Activated naive CD8-positive, alpha-beta T cell treated with anti-CD3 and anti-CD28 coated beads, Interleukin-2, amount 10 ng/mL, durations not matched to agents 7 days and 5 days (primary cell): Measurements from ENCODE around the gene ATF4. TPM values are rescaled to one million over a fixed set of nuclear protein-coding genes. Genes with fewer than 3 reads are reported as not detected.
A peak's percentile ranks its signal among the peaks of the same experiment; 100 is the strongest.

Experiments
- ATAC-seq: fragments of 150-1000 bp; cut with Tn5 transposase; one replicate; pipeline ENCODE4 v1.10.0; 2021; ENCODE audit warnings: low read depth, moderate library complexity
- POLR2A ChIA-PET: fragments of 350-600 bp; sonication (Branson Sonifier 250); formaldehyde crosslinking; loops from one replicate; lab custom pipeline; 2021; ENCODE audit warnings: antibody characterized with exemption; lab: Charles Lee
- DNase-seq: peaks from one replicate; pipeline ENCODE4 v3.0.0; 2021
- H3K27ac Mint-ChIP-seq: one replicate; pipeline ENCODE4 v1.8.0; 2022; ENCODE audit warnings: mild to moderate bottlenecking, mixed read lengths
- H3K27me3 Mint-ChIP-seq: one replicate; pipeline ENCODE4 v1.8.0; 2022; ENCODE audit warnings: mild to moderate bottlenecking, moderate library complexity, mixed read lengths
- H3K36me3 Mint-ChIP-seq: one replicate; pipeline ENCODE4 v1.8.0; 2021; ENCODE audit warnings: mild to moderate bottlenecking, mixed read lengths
- H3K4me1 Mint-ChIP-seq: one replicate; pipeline ENCODE4 v1.8.0; 2021; ENCODE audit warnings: mixed read lengths
- H3K4me3 Mint-ChIP-seq: one replicate; pipeline ENCODE4 v1.8.0; 2022; ENCODE audit warnings: mild to moderate bottlenecking, moderate library complexity, mixed read lengths
- H3K9me3 Mint-ChIP-seq: one replicate; pipeline ENCODE4 v1.8.0; 2021; ENCODE audit warnings: mixed read lengths
- total RNA-seq, 2 experiments: library from RNA; stranded (reverse); gene quantifications; one replicate each; pipeline ENCODE4 v1.2.3, GENCODE V29; 2021

The ATF4 gene
- total RNA-seq, 2 experiments from 2014 or later, result 413 to 424 TPM

DNA sequence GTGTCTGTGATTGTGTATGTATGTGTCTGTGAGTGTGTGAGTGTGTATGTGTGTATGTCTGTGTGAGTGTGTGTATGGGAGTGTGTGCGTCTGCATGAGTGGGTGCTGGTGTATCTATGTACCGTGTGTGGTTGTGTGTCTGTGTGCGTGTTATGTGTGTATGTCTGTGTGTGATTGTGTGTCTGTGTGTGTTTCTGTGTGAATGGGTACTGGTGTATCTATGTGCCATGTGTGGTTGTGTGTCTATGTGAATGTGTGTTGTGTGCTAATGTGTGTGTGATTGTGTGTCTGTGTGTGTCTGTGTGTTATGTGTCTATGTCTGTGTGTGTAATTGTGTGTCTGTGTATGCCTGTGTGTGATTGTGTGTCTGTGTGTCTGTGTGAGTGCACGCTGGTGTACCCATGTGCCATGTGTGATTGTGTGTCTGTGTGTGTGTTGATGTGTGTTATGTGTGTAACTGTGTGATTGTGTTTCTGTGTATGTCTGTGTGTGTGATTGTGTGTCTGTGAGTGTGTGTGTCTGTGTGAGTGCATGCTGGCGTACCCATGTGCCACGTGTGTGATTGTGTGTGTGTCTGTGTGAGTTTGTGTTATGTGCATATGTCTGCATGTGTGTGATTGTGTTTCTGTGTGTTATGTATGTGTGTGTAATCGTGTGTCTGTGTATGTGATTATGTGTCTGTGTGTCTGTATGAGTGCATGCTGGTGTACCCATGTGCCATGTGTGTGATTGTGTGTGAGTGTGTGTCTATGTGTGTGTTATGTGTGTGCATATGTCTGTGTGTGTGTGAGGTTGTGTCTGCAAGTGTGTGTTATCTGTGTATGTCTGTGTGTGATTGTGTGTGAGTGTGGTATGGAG lies 43.4 kb downstream of the ATF4 start:
- ATAC-seq, result no peak
- H3K4me3 Mint-ChIP-seq, result no peak overlapping the region

DNA sequence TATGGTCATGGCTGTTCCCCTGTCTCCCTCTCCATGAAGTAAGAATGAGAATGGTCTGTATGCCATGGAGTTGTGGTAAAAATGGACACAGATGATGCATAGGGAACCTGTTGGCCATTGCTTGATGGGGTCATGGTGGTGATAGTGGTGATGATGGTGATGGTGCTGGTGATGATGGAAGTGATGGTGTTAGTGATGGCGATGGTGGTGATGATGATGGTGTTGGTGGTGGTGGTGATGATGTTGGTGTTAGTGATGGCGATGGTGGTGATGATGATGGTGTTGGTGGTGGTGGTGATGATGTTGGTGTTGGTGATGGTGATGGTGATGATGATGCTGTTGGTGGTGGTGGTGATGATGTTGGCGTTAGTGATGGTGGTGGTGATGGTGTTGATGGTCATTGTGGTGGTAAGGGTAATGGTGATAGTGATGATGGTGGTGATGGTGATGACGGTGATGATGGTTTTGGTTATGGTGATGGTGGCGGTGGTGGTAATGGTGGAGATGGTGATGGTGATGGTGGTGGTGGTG lies 45.1 kb downstream of the ATF4 start:
- POLR2A ChIA-PET, result no interaction called here

More for the DNA sequence above, 43.4 kb downstream of the ATF4 start:
- Mint-ChIP-seq H3K27me3 (peaks cover 27% of the 10 kb centered on the region), H3K9me3 (peaks cover 9% of the 10 kb centered on the region), H3K36me3 (peaks cover 2% of the 10 kb centered on the region), H3K4me1 (peaks cover 16% of the 10 kb centered on the region), H3K27ac (no peak overlapping the region)
- DNase-seq, result no peak
- POLR2A ChIA-PET, result no interaction called here

DNA sequence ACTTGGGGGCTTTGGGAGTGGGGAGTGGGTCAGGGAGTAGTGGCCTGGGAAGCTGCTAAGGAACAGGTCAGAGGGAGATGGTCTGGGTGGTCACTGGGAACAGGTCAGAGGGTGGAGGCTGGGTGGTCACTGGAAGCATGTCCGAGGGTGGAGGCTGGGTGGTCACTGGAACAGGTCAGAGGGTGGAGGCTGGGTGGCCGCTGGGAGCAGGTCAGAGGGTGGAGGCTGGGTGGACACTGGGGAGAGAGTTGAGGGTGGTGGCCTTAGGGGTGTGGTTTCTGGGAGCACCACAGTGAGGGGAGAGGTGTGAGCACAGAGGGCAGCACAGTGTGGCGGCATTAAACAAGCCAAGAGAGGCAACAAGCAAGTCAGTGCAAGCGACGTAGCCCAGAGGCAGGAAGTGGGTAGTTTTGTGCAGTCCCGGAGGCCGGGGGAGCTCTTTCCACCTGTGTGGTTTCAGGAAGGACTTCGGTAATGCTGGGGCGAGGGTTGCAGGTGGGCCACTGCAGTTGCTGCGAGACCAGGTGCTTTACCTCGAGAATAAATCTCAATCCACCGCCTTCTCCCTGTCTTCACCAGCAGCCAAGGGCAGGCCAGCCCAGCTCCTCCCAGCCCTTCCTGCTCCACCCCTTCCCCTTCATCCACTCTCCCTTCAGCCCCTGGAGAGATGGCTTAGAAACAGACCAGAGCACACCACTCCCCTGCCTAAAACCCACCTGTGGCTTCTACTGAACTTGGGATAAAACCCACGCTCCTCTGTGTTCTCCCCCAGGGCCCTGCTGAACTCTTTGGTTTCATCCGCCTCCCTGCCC lies 47.0 kb downstream of the ATF4 start:
- Mint-ChIP-seq H3K9me3 (peaks cover 9% of the 10 kb centered on the region), H3K27ac (peak overlapping the region; percentile 80), H3K36me3 (peaks cover 2% of the 10 kb centered on the region), H3K4me3 (peak overlapping the region; percentile 55), H3K4me1 (peaks cover 16% of the 10 kb centered on the region), H3K27me3 (peaks cover 2% of the 10 kb centered on the region)
- POLR2A ChIA-PET, result interaction anchor here (1.1 kb wide), 1 partner anchor 8 kb away, joined by 5 read pairs; no protein-coding TSS in a partner anchor
- ATAC-seq (peak; percentile 95), DNase-seq (peak; percentile 63)

More for the DNA sequence above, 45.1 kb downstream of the ATF4 start:
- Mint-ChIP-seq H3K36me3 (peaks cover 2% of the 10 kb centered on the region), H3K27ac (peak overlapping the region; percentile 5), H3K9me3 (peaks cover 9% of the 10 kb centered on the region), H3K27me3 (peaks cover 11% of the 10 kb centered on the region), H3K4me3 (no peak overlapping the region), H3K4me1 (peaks cover 16% of the 10 kb centered on the region)
- DNase-seq (no peak), ATAC-seq (no peak)

DNA sequence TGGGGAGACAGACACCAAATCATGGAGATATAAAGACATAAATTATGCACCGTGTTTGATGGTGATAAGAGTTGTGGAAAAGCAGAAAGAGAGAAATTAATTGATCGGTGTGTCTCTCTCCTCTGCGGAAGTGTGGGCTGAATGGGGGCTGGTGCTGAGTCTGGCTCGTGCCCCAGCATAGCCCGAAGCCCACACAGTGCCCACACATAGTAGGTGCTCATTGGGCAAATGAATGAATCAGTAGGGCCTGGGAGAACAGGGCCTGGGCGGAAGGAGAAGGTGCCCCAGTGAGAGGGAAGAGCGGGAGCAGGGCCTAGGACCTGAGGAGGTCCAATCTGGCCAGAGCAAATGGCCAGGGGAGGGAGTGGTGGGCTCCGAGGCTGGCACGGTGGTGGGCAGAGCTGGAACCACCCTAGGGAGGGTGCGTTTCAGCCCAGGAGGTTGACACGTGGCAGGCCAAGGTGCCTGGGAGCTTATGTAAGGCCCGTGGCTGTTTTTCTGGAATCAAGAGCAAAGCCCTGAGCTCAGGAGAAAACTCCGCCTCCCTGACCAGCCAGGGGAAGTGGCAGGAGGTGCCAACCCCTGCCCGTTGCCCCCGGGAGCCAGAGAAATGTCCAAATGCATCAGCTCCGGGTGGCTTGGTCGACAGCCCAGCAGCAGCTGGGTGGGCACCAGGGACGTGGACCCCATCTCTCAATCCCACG lies 48.1 kb downstream of the ATF4 start:
- DNase-seq (no peak), ATAC-seq (no peak)
- Mint-ChIP-seq H3K36me3 (peaks cover 2% of the 10 kb centered on the region), H3K4me3 (no peak overlapping the region), H3K27me3 (peaks cover 2% of the 10 kb centered on the region), H3K9me3 (peaks cover 9% of the 10 kb centered on the region), H3K4me1 (peaks cover 16% of the 10 kb centered on the region), H3K27ac (no peak overlapping the region)
- POLR2A ChIA-PET, result no interaction called here

DNA sequence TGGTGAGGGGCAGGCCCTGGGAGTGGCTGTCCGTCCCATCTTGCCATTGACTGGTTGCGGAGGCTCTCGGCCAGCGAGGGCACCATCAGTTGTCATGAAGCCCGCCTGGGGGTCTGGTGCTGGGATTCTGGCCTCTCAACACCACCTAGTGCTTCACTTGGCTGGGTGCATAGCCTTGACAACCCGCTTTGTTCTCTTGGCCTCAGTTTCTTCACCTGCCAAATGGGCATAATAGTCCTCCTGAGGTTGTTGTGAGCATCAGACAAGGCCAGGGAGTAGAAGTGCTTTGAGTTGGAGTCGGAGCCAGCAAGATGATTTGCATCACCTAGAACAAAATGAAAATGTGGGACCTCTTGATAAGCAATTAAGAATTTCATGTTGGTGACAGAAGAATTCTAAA lies 48.7 kb downstream of the ATF4 start:
- Mint-ChIP-seq H3K4me3 (no peak overlapping the region), H3K27me3 (peaks cover 2% of the 10 kb centered on the region), H3K9me3 (peaks cover 9% of the 10 kb centered on the region), H3K4me1 (peaks cover 16% of the 10 kb centered on the region), H3K36me3 (peaks cover 2% of the 10 kb centered on the region), H3K27ac (no peak overlapping the region)
- no peak for ATAC-seq
- POLR2A ChIA-PET, result no interaction called here
- no peak for DNase-seq

DNA sequence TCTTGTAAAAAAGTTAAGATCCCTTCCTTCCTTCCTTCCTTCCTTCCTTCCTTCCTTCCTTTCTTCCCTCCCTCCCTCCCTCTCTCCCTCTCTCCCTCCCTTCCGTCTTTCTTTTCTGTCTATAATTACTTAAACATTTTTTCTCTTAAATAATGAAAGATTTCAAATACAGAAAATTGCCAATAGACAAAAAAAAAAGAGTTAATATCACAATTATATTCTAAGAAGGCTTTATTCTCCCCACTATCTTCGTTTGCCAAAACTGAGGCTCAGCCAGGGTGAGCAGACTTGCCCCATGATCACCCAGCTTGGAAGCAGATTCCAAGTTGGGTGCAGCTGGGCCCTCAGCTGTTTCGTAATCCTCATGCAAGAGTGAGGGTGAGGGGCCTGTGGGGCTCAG lies 49.9 kb downstream of the ATF4 start:
- Mint-ChIP-seq H3K27me3 (peaks cover 4% of the 10 kb centered on the region), H3K9me3 (peaks cover 9% of the 10 kb centered on the region), H3K27ac (no peak overlapping the region), H3K4me3 (no peak overlapping the region), H3K36me3 (peaks cover 2% of the 10 kb centered on the region), H3K4me1 (peaks cover 16% of the 10 kb centered on the region)
- ATAC-seq (no peak), DNase-seq (no peak)
- POLR2A ChIA-PET, result interaction anchor here (1.5 kb wide), 1 partner anchor 8 kb away, joined by 4 read pairs; no protein-coding TSS in a partner anchor

DNA sequence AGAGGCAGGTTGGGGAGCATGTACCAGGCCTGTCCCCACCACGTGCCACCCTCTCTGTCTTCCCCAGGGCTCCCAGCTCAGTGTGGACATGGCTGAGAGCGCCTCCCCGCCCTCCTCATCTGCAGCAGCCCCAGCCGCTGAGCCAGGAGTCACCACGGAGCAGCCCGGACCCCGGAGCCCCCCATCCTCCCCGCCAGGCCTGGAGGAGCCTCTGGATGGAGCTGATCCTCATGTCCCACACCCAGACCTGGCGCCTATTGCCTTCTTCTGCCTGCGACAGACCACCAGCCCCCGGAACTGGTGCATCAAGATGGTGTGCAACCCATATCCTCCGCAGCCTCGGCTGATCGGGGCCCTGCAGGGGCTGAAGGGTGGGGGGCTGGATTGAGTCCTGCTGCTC lies 50.3 kb downstream of the ATF4 start, which contains the start of gene CACNA1I:
TSS of gene CACNA1I (plus strand) at position 89 of the 400 bp plus-strand sequence. CDS start at position 89, 0 bp downstream.
- peaks cover 2% of the 10 kb centered on the region for H3K36me3 Mint-ChIP-seq
- peaks cover 14% of the 10 kb centered on the region for H3K4me1 Mint-ChIP-seq
- DNase-seq, result no peak
- no peak within 1 kb of the TSS for H3K27ac Mint-ChIP-seq
- H3K9me3 Mint-ChIP-seq, result peaks cover 4% of the 10 kb centered on the region
- POLR2A ChIA-PET, result interaction anchor here (1.5 kb wide), 1 partner anchor 8 kb away, joined by 4 read pairs; no protein-coding TSS in a partner anchor
- H3K27me3 Mint-ChIP-seq, result peaks cover 5% of the 10 kb centered on the region
- no peak for ATAC-seq
- H3K4me3 Mint-ChIP-seq, result no peak within 1 kb of the TSS

DNA sequence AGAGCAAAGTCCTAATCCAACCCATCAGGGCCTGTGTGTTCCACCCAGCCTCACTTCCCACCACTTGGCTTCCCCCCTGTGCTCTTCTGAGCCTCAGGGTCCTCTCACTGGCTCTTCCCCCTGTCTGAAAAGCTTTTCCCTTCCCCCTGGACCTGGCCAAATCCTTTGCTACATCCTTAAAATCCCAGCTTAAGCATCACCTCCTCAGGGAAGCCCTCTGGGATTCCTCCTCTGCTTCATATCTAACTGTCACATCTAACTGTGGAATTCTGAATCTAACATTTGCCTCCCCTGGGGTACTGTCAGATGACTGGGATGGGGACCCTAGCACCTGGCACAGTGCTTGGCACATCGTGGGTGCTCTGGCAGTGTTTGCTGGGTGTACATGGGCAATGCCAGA lies 51.2 kb downstream of the ATF4 start:
- no peak overlapping the region for H3K27ac Mint-ChIP-seq
- H3K9me3 Mint-ChIP-seq, result no peaks in the 10 kb centered on the region
- peaks cover 7% of the 10 kb centered on the region for H3K27me3 Mint-ChIP-seq

More for the DNA sequence above, 51.2 kb downstream of the ATF4 start:
- no peak for DNase-seq
- no peak for ATAC-seq
- no peak overlapping the region for H3K4me3 Mint-ChIP-seq
- peaks cover 13% of the 10 kb centered on the region for H3K4me1 Mint-ChIP-seq
- no peaks in the 10 kb centered on the region for H3K36me3 Mint-ChIP-seq
- POLR2A ChIA-PET, result interaction anchor here (1.5 kb wide), 1 partner anchor 9 kb away, joined by 4 read pairs; no protein-coding TSS in a partner anchor

Other genes starting within 250 kb of the ATF4 start
- gene RPL3, start 200.9 kb upstream of the ATF4 start, total RNA-seq, result 1,000 to 10,000 TPM; 1,927 to 2,015 TPM
- gene SYNGR1, start 170.6 kb upstream of the ATF4 start, total RNA-seq, result 10 to 100 TPM; 27.1 to 31.6 TPM
- 10 to 100 TPM; 37.4 to 39.9 TPM for gene TAB1, start 120.8 kb upstream of the ATF4 start, total RNA-seq
- 1 to 10 TPM; 7.0 to 7.2 TPM for gene MGAT3, start 63.5 kb upstream of the ATF4 start, total RNA-seq
- 10 to 100 TPM; 33.9 to 40.0 TPM for gene MIEF1, start 18.3 kb upstream of the ATF4 start, total RNA-seq
- gene RPS19BP1, start 12.2 kb downstream of the ATF4 start, total RNA-seq, result 10 to 100 TPM; 66.5 to 71.4 TPM
- 10 to 100 TPM; 17.3 to 19.0 TPM for gene CACNA1I, start 50.2 kb downstream of the ATF4 start, total RNA-seq